ENCODE measurements around the gene GPSM1. TPM values are rescaled to one million over a fixed set of nuclear protein-coding genes. Genes with fewer than 3 reads are reported as not detected.

GPSM1 gene
- total RNA-seq, 1 donor: 2.6 TPM

DNA sequence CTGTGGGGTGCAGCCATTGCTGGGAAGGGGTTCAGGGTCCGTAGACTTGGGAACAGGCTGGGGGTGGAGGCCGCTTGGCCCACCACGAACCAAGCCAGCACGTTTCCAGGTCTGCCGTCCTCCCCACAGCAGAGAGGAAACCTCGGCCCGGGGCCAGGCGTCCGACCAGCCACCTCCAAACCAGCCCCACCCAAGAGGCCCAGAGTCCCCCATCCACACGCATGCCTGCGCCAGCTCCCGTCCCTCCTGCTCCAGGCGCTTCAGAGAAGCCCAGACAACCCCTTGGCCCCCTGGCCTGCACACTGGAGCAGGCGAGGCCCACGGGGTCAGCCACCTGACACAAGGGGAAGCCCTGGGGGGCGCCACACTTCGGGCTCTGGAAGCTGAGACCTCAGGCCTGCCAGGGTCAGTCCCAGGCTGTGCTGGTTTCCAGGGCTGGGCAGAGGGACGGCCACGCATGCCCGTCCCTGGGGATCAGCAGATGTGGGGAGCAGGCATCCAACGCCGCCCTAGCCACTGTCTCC lies 29.9 kb downstream of the GPSM1 start:
- H3K27me3 ChIP-seq (ENCODE audit: insufficient read depth, low read length): no peaks in the 10 kb centered on the region
- H3K4me1 ChIP-seq (ENCODE audit: insufficient read depth, low read length): no peaks in the 10 kb centered on the region
- H3K9me3 ChIP-seq (ENCODE audit: low read depth, low read length): no peaks in the 10 kb centered on the region
- H3K4me3 ChIP-seq (ENCODE audit: low read length): no peak overlapping the region

DNA sequence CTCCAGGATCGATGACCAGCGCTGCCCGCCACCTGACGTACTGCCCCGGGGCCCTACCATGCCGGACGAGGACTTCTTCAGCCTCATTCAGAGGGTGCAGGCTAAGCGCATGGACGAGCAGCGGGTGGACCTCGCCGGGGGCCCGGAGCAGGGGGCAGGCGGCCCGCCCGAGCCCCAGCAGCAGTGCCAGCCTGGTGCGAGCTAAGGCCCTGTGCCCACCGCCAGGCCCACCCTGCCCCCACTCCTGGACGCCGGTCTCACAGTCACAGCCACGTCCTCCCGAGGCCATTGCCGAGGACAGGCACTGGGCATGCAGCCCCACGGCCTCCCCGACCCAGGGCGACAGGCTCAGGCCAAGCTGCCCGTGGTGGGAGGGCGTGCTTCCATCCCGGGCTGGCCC lies 30.7 kb downstream of the GPSM1 start:
- Histone ChIP-seq H3K27me3 (ENCODE audit: insufficient read depth, low read length) (no peaks in the 10 kb centered on the region), H3K4me3 (ENCODE audit: low read length) (no peak overlapping the region), H3K4me1 (ENCODE audit: insufficient read depth, low read length) (peaks cover 4% of the 10 kb centered on the region), H3K9me3 (ENCODE audit: low read depth, low read length) (no peaks in the 10 kb centered on the region)

DNA sequence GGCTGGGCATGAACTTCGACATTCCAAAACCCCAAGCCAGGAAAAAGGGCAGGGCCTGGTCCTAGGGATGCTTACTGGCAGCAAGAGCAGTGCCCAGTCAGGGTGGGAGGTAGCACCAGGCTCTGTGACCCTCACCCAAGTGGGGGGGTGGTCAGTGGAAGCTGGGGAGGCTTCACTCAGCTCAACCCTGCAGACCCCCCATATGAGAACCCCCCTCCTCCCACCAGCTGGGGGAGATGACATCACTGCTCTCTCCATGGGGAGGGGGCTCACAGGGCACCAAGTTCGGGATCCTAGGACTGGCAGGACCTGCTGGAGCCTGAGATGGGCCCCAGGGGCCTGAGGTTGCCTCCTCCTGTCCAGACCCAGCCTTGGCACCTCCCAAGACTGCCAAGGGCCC lies 31.5 kb downstream of the GPSM1 start:
- Histone ChIP-seq H3K4me1 (ENCODE audit: insufficient read depth, low read length) (peaks cover 7% of the 10 kb centered on the region), H3K4me3 (ENCODE audit: low read length) (no peak overlapping the region), H3K27me3 (ENCODE audit: insufficient read depth, low read length) (no peaks in the 10 kb centered on the region), H3K9me3 (ENCODE audit: low read depth, low read length) (no peaks in the 10 kb centered on the region)

DNA sequence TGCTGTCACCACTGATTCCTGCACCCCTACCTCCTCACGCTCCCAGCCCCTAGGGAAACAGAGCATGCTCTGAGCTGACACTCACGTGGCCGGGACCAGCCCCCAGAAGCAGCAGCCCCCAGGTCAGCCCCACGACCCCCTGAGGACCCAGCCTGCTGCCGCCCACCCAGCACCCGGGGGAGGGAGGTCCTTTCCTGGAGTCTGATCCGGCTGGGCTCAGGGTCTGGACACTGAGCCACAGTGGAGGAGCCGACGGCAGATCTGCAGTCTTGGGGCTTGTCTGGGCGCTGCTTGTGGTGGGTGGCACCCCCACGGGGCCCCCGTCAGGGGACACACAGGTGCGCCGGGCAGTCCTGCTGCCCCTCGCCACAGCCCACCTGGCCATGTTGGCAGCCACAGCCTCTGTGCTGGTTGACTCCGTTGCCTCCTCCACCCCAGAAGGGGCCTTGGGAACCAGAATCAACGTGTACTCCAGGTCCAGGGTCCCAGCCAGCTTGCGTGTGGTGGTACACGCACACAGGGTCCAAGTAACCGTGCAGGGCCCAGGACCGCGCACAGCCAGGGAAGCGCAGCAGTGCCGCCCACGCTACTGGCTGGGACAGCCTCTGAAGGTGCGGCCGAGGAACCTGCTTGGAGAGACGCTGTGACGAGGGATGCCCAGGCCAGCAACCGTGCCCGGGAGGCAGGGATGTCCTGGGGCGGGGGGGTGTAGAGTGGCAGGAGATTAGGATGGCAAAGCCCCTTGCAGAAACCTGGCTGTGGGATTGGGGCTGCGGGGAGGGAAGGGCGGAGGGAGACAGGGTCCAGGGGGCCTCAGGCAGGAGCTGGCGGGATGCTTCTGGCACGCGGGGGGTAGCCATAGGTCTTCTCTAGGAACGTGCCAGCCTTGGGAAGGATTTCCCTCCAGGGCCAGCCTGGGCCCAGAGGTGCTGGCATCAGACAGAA lies 32.7 kb downstream of the GPSM1 start:
- Histone ChIP-seq H3K9me3 (ENCODE audit: low read depth, low read length) (no peaks in the 10 kb centered on the region), H3K27me3 (ENCODE audit: insufficient read depth, low read length) (no peaks in the 10 kb centered on the region), H3K4me1 (ENCODE audit: insufficient read depth, low read length) (peaks cover 18% of the 10 kb centered on the region)

DNA sequence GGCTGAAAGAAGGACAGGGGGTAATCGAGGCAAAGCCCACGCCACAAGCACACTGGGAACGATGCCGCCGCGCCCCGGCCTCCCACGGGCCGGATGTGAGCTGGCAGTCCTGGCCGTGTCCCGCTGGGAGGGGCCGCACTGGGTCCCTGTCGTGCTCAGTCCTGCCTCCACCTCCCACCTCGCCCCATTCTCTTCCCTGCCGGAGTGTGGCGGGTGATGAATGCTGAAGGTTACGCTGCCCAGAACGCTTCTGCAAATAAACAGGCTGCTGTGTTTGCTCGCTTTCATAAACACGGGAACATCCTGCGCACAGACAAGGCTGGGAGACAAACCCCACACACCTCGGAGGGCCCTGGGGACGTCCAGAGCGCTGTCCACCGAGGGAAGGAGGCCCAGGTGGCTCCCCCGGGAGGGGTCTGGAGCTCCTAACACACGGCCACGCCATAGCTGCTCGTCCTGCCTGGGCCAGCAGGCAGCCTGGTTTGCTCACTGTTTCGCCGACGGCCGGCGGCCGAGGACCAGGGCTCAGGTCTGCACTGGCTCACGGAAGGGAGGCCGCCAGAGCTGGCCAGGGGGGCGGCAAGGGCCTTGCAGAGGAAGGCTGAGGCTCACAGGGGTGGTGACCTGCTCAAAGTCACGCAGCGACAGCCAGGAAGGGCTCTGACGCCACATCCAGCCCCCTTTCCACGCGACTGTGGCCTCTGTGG lies 33.9 kb downstream of the GPSM1 start:
- Histone ChIP-seq H3K27me3 (ENCODE audit: insufficient read depth, low read length) (no peaks in the 10 kb centered on the region), H3K4me3 (ENCODE audit: low read length) (no peak overlapping the region), H3K4me1 (ENCODE audit: insufficient read depth, low read length) (peaks cover 30% of the 10 kb centered on the region), H3K9me3 (ENCODE audit: low read depth, low read length) (no peaks in the 10 kb centered on the region)

More for the DNA sequence above, 32.7 kb downstream of the GPSM1 start:
- H3K4me3 ChIP-seq (ENCODE audit: low read length): no peak overlapping the region

DNA sequence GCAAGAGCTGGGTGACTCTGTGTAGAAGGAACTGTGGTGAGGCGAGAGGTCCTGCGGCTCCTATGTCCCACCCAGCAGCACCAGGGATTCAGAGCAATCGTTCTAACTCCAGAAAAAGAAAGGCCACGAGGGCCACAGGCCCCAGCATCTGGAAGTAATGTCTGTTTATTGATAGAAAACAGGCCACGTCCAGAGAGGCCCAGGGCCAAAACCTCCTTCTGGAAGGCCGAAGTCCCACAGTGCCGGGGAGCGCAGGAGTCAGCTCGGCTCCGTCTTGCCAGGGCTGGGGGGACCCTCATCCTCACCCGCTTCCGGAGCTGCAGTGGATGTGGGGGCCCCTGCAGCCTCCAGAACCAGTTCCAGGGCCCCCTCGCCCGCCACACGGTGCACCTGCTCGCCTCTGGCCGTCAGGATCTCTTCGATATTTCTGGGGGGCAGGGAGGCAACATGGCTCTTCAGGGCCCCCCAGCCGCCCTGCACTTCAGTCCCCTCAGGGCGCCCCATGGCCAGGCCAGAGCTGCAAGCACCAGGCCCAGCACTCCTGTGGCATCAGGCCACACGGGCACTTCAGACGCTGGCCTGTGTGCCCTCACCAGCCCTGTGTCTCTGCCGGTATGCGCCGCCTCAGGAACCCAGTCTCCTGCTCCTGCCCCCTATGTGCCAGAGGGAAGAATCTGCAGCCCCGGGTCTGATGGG lies 34.6 kb downstream of the GPSM1 start:
- peaks cover 35% of the 10 kb centered on the region for H3K4me1 ChIP-seq (ENCODE audit: insufficient read depth, low read length)
- H3K9me3 ChIP-seq (ENCODE audit: low read depth, low read length): no peaks in the 10 kb centered on the region
- H3K4me3 ChIP-seq (ENCODE audit: low read length): no peak overlapping the region
- H3K27me3 ChIP-seq (ENCODE audit: insufficient read depth, low read length): no peaks in the 10 kb centered on the region

DNA sequence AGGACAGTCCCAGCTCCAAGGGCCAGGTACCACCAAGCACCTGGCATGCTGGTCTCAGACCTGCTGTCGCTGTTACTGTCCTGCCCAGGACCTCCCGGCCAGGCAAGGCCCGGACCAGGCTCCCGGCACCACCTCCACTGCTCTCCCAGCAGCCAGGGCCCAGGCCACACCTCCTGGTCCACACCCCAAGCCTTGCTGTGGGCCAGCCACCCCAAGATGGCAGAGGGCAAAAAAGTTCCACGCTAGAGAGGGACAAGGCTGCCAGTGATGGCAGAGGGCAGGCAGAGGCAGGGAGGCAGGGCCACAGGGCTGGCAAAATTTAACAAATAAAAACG lies 35.1 kb downstream of the GPSM1 start:
- Histone ChIP-seq H3K4me3 (ENCODE audit: low read length) (no peak overlapping the region), H3K4me1 (ENCODE audit: insufficient read depth, low read length) (peaks cover 35% of the 10 kb centered on the region), H3K27me3 (ENCODE audit: insufficient read depth, low read length) (no peaks in the 10 kb centered on the region), H3K9me3 (ENCODE audit: low read depth, low read length) (no peaks in the 10 kb centered on the region)

DNA sequence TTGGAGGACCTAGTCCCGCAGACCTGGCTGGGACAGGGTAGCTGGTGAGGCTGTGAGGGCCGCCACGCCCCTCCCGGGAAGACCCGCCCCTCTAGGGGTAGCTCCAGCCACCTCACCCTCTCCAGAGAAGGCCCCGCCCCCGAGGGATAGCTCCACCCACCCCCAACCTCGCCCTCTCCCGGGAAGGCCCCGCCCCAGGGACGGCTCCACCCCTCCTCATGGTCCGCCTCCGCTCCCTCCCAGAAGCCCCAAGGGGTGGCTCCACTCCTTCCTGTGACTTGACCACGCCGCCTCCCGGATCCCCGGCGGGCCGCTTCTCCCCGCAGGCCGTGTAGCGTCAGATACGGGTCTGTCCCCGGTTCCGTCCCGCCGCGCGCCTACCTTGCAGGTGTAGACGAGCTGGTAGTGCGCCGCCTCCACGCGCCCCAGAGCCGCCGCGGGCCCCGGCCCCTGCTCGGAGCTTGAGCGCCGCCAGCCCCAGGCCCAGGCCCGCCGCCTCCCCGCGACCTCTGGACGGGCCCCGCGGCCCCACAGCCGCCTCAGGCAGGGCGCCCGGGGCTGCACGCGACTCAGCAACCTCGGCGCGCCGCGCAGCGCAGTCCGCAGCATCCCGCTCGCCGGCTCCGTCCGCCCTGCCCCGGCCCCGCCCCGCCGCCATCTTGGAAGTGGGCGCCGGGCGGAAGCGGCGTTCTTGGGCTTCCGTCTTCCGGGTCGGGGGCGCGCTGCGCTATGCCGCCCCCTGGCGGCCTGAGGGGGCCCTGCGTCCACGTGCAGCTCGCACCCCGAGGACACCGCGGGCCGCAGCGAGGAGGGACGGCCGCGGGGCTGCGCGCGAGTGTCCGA lies 36.0 kb downstream of the GPSM1 start, which contains the start of gene DNLZ:
Gene DNLZ, minus strand, starts transcription at position 639 of the 843 bp plus-strand sequence. Its CDS starts 30 bp downstream, at position 609.
- Histone ChIP-seq H3K4me1 (ENCODE audit: insufficient read depth, low read length) (peaks cover 35% of the 10 kb centered on the region), H3K4me3 (ENCODE audit: low read length) (peak within 1 kb of the TSS; percentile 69), H3K9me3 (ENCODE audit: low read depth, low read length) (no peaks in the 10 kb centered on the region), H3K27me3 (ENCODE audit: insufficient read depth, low read length) (no peaks in the 10 kb centered on the region)

DNA sequence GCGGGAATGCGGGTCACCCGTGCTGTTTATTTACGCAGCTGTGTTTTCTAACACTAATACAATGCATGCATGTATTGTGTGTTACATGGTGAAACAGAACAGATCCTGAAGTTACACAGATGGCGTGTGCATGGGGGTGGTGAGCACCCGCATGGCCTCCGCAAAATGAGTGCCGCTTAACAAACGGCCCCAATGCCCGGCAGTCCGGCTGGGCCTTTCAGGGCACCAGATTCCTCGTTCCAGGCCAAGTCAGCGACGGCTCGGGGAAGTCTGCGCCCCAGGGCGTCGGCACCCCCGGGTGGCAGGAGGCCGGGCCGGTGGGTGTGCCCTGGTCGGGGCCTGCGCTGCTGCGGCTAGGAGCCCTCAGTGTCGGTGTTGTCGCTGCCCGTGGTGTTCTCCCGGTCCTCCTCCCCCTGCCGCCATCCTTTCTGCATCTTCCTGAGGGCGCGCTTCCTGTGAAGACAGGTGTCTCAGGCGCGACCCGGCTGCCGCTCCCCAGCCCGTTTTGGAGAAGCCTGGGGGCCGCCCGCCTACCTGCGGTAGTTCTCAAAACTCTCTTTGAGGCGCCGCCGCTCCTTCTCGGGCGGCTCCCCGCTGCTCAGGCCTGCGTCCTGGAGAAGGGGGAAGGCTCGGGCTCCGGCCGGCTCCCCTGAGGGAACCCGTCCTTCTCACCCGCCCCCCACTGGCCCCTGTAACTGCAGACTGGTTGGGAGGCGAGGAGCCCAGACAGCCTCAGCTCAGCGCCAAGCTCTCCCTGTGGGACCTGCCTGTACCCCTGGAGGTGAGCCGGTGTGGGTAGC lies 36.8 kb downstream of the GPSM1 start:
- no peaks in the 10 kb centered on the region for H3K9me3 ChIP-seq (ENCODE audit: low read depth, low read length)
- no peak overlapping the region for H3K4me3 ChIP-seq (ENCODE audit: low read length)

DNA sequence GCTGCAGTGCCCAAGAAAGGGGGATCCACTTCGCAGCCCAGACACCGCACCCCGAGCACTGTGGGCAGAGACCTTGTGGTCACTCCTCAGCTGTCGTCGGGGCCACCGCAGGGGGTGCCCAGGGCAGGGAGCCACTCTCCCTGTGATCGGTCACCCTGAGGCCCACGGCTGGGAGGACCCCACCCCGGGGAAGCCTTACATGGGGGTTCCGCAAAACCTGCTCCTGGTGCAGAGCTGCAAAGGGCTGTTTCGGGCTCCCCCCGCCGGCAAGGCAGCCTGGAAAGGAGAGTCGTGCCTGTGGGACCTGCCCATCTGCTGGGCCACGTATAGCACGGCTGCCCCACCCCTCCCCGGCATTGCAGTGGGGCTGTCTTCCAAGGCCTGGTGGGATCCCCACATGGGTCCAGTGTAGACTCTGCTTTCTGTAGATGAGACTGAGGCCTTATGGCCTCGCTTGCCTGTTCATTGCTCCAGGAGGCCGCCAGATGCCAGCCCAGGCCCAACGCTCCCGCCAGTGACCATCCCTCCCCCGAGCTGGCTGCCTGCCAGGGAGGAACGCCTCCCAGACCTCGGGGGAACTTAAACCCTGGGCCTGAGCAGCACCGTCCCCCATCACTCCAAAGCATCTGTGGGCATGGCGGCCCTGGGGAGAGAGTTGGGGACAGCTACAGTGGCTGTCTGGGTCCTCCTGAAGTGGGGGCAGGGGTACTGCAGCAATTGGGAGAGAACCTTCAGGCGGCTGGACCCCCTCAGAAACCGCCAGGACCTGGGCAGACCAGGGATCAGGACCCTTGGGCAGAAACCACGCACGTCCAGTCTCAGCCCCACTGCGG lies 37.8 kb downstream of the GPSM1 start:
- Histone ChIP-seq H3K27me3 (ENCODE audit: insufficient read depth, low read length) (no peaks in the 10 kb centered on the region), H3K4me1 (ENCODE audit: insufficient read depth, low read length) (peaks cover 35% of the 10 kb centered on the region), H3K9me3 (ENCODE audit: low read depth, low read length) (no peaks in the 10 kb centered on the region), H3K4me3 (ENCODE audit: low read length) (no peak overlapping the region)

More for the DNA sequence above, 36.8 kb downstream of the GPSM1 start:
- Histone ChIP-seq H3K4me1 (ENCODE audit: insufficient read depth, low read length) (peaks cover 35% of the 10 kb centered on the region), H3K27me3 (ENCODE audit: insufficient read depth, low read length) (no peaks in the 10 kb centered on the region)

DNA sequence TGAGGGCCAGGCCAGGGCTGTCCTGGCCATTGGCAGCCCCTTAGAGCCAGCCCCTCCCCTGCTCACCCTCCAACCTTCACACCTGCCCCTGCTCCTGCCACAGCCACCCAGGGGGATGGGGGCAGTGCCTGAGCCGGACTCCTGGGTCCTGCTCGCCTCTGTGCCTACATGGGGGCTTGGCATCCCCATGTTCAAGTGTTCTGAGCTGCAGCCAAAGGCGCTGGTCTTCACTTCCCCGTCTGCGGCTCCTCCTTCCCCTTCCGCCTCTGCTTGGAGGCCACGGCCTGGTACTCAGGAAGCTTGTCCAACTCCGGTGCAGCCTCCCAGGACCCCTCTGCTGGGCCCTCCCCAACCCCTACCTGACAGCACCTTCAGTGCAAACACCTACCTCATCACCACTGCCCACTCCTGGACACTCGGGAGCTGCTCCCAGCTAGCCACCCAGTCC lies 38.5 kb downstream of the GPSM1 start:
- no peaks in the 10 kb centered on the region for H3K9me3 ChIP-seq (ENCODE audit: low read depth, low read length)
- H3K27me3 ChIP-seq (ENCODE audit: insufficient read depth, low read length): no peaks in the 10 kb centered on the region
- no peak overlapping the region for H3K4me3 ChIP-seq (ENCODE audit: low read length)
- peaks cover 35% of the 10 kb centered on the region for H3K4me1 ChIP-seq (ENCODE audit: insufficient read depth, low read length)

DNA sequence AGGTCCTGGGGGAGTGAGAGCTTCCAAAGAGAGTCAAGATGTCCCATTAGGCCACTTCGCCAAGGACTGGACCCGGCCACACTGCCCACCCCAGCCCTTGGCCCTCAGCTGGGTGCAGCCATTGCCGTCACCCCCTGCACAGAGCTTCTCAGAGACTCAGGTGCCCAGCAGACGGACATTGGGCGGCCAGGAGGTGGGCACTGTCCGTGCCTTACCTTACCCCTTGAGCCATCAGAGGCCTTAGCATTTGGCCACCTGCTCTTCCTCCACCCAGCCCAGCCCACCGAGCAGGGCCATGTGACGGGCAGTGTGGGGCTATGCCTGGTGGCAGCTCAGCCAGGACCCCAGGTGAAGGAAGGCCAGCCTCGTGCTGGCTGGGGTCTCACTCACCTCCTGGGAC lies 39.5 kb downstream of the GPSM1 start:
- H3K27me3 ChIP-seq (ENCODE audit: insufficient read depth, low read length): no peaks in the 10 kb centered on the region
- no peak overlapping the region for H3K4me3 ChIP-seq (ENCODE audit: low read length)
- H3K9me3 ChIP-seq (ENCODE audit: low read depth, low read length): no peaks in the 10 kb centered on the region
- peaks cover 36% of the 10 kb centered on the region for H3K4me1 ChIP-seq (ENCODE audit: insufficient read depth, low read length)
